Endodermal cell (in vitro differentiated cells): ENCODE data around the gene LRP5. TPM values are rescaled to one million over a fixed set of nuclear protein-coding genes. Genes with fewer than 3 reads are reported as not detected.
"Not testable (repeated sequence)": the region's sequence is repeated elsewhere in the genome, so short reads cannot be mapped to it uniquely, and the experiment has no call there.

Source experiments
- DNase-seq: peaks from one replicate; pipeline ENCODE4 v3.0.0-alpha.2; 2017
- H3K27ac ChIP-seq: 2 replicates; pipeline ENCODE4 v1.5.1; 2013; ENCODE audit warnings: mild to moderate bottlenecking, low read depth, low read length, moderate library complexity
- H3K27me3 ChIP-seq: 2 replicates; pipeline ENCODE4 v1.6.1; 2013; ENCODE audit warnings: mild to moderate bottlenecking, low read length, moderate library complexity; ENCODE audit not compliant: insufficient read depth, control insufficient read depth, poor library complexity, severe bottlenecking
- H3K36me3 ChIP-seq: 2 replicates; pipeline ENCODE4 v1.7.0; 2013; ENCODE audit warnings: mild to moderate bottlenecking, low read length, moderate library complexity; ENCODE audit not compliant: control insufficient read depth, insufficient read depth
- H3K4me1 ChIP-seq: one replicate; pipeline ENCODE4 v1.7.0; 2013; ENCODE audit warnings: low read length; ENCODE audit not compliant: control insufficient read depth, insufficient read depth
- H3K4me3 ChIP-seq: 2 replicates; pipeline ENCODE4 v1.5.1; 2013; ENCODE audit warnings: mild to moderate bottlenecking, low read length, moderate library complexity
- H3K9ac ChIP-seq: 2 replicates; pipeline ENCODE4 v1.6.1; 2013; ENCODE audit warnings: mild to moderate bottlenecking, low read length, moderate library complexity; ENCODE audit not compliant: poor library complexity, severe bottlenecking; ENCODE audit errors: extremely low read depth
- H3K9me3 ChIP-seq: 2 replicates; pipeline ENCODE4 v1.6.1; 2013; ENCODE audit warnings: mild to moderate bottlenecking, low read length, moderate library complexity; ENCODE audit not compliant: control insufficient read depth
- H3K27ac Mint-ChIP-seq: 2 replicates; pipeline ENCODE4 v1.8.0; 2020; ENCODE audit warnings: mixed read lengths
- H3K27me3 Mint-ChIP-seq: 2 replicates; pipeline ENCODE4 v1.8.0; 2021; ENCODE audit warnings: mild to moderate bottlenecking, mixed read lengths; ENCODE audit not compliant: insufficient read depth
- H3K36me3 Mint-ChIP-seq: 2 replicates; pipeline ENCODE4 v1.8.0; 2020; ENCODE audit warnings: low read depth, mixed read lengths
- H3K4me1 Mint-ChIP-seq: 2 replicates; pipeline ENCODE4 v1.8.0; 2020; ENCODE audit warnings: mixed read lengths
- H3K4me3 Mint-ChIP-seq: 2 replicates; pipeline ENCODE4 v1.8.0; 2020; ENCODE audit warnings: mild to moderate bottlenecking, moderate library complexity, mixed read lengths
- H3K9me3 Mint-ChIP-seq: 2 replicates; pipeline ENCODE4 v1.8.0; 2020; ENCODE audit warnings: mild to moderate bottlenecking, mixed read lengths
- WGBS, 2 experiments: methylation state at CpG; one replicate each; pipeline versions ENCODE4 v1.1.5 to v1.1.7; 2013; ENCODE audit warnings: missing lambda C conversion rate in 2 of 2, mixed read lengths in 1 of 2; ENCODE audit not compliant: insufficient coverage in 1 of 2, insufficient read length in 1 of 2; 5-methylcytosine and 5-hydroxymethylcytosine counted together
- total RNA-seq, 2 donors: library from RNA; stranded (reverse); fragmentation: NEBNext Ultra II Directional in 1 of 2; extraction: Animal tissue kit (Norgen Biotek cat#: 25700) in 1 of 2; gene quantifications; 2 replicates in 1 of 2; 3 replicates in 1 of 2; pipeline ENCODE4 v1.2.1, GENCODE V29; 2021
- TF ChIP-seq, protein P1 (sequence below): fragments of 200-600 bp; sonication (generic); conservative IDR thresholded peaks from 2 replicates; pipeline ENCODE4 v1.5.0; 2021; ENCODE audit warnings: antibody characterized with exemption, mild to moderate bottlenecking

LRP5 gene
- total RNA-seq, 2 donors from 2014 or later: 58.2 to 64.1 TPM

DNA sequence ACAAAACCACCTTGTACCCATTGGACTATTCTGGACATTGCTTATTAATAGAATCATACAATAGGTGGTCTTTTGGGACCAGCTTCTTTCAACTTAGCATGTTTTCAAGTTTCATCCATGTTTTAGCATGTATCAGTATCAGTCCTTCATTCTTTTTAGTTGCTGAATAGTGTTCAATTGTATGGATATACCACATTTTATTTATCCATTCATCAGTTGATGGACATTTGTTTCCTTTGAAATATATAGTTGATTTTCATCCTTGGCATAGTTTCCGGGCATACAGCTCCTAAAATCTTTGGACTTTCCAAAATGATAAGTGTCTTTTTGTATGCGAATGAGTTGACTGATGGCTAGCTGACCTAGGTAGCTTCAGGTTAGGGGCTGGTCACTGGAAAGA, 160.4 kb downstream of the LRP5 start:
- TF ChIP-seq, protein P1, sequence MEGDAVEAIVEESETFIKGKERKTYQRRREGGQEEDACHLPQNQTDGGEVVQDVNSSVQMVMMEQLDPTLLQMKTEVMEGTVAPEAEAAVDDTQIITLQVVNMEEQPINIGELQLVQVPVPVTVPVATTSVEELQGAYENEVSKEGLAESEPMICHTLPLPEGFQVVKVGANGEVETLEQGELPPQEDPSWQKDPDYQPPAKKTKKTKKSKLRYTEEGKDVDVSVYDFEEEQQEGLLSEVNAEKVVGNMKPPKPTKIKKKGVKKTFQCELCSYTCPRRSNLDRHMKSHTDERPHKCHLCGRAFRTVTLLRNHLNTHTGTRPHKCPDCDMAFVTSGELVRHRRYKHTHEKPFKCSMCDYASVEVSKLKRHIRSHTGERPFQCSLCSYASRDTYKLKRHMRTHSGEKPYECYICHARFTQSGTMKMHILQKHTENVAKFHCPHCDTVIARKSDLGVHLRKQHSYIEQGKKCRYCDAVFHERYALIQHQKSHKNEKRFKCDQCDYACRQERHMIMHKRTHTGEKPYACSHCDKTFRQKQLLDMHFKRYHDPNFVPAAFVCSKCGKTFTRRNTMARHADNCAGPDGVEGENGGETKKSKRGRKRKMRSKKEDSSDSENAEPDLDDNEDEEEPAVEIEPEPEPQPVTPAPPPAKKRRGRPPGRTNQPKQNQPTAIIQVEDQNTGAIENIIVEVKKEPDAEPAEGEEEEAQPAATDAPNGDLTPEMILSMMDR: no peak

DNA sequence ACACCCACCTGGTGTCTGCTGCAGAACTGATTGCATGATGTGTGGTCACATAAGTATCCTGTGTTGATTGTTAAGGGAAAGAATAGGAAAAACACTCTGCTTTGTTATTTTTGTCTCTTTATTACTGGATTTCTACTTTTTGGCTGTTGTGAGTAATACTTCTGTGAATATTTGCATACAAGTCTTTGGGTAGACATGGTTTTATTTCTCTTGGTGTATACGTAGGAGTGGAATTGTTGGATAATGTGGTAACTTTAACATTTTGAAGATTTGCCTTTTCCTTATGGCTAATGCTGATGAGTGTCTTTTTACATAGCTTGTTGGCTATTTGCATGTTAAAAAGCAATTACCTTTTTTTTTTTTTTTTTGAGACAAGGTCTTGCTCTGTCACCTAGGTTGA, 161.3 kb downstream of the LRP5 start:
- H3K36me3 Mint-ChIP-seq: peaks cover 59% of the 10 kb centered on the region
- Histone ChIP-seq H3K4me3 (no peak overlapping the region), H3K9me3 (peaks cover 41% of the 10 kb centered on the region), H3K9ac (no peak overlapping the region), H3K4me1 (peaks cover 4% of the 10 kb centered on the region), H3K27ac (no peak overlapping the region), H3K27me3 (no peaks in the 10 kb centered on the region), H3K36me3 (peaks cover 46% of the 10 kb centered on the region)
- no peak overlapping the region for H3K4me3 Mint-ChIP-seq
- no peaks in the 10 kb centered on the region for H3K27me3 Mint-ChIP-seq
- DNase-seq: no peak
- no peak overlapping the region for H3K27ac Mint-ChIP-seq
- peaks cover 24% of the 10 kb centered on the region for H3K4me1 Mint-ChIP-seq
- H3K9me3 Mint-ChIP-seq: peaks cover 27% of the 10 kb centered on the region
- WGBS, 2 experiments: 88 to 95% methylated on average over 1 of the region's 1 CpG
- TF ChIP-seq, protein P1: no peak

More for the DNA sequence above, 160.4 kb downstream of the LRP5 start:
- no peaks in the 10 kb centered on the region for H3K27me3 ChIP-seq
- Mint-ChIP-seq H3K36me3 (peaks cover 59% of the 10 kb centered on the region), H3K4me1 (peaks cover 32% of the 10 kb centered on the region), H3K9me3 (peaks cover 27% of the 10 kb centered on the region), H3K4me3 (no peak overlapping the region), H3K27ac (no peak overlapping the region), H3K27me3 (no peaks in the 10 kb centered on the region)
- no peak overlapping the region for H3K4me3 ChIP-seq
- H3K27ac ChIP-seq: no peak overlapping the region
- H3K4me1 ChIP-seq: peaks cover 10% of the 10 kb centered on the region
- DNase-seq: no peak
- WGBS, 2 experiments: 96 to 100% methylated on average over 1 to 2 of the region's 2 CpGs
- H3K9me3 ChIP-seq: peaks cover 33% of the 10 kb centered on the region
- no peak overlapping the region for H3K9ac ChIP-seq
- peaks cover 41% of the 10 kb centered on the region for H3K36me3 ChIP-seq

DNA sequence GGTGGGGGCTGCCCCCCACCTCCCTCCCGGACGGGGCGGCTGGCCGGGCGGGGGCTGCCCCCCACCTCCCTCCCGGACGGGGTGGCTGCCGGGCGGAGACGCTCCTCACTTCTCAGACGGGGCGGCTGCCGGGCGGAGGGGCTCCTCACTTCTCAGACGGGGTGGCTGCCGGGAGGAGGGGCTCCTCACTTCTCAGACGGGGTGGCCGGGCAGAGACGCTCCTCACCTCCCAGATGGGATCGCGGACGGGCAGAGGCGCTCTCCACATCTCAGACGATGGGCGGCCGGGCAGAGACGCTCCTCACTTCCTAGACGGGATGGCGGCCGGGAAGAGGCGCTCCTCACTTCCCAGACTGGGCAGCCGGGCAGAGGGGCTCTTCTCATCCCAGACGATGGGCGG, 163.2 kb downstream of the LRP5 start:
- Mint-ChIP-seq H3K9me3 (peaks cover 32% of the 10 kb centered on the region), H3K36me3 (peaks cover 65% of the 10 kb centered on the region)
- not testable (repeated sequence) for H3K27me3 Mint-ChIP-seq, H3K4me3 ChIP-seq, H3K9ac ChIP-seq, H3K27ac ChIP-seq, H3K4me1 ChIP-seq, H3K4me3 Mint-ChIP-seq, H3K4me1 Mint-ChIP-seq, H3K27ac Mint-ChIP-seq, H3K27me3 ChIP-seq, DNase-seq
- peaks cover 53% of the 10 kb centered on the region for H3K9me3 ChIP-seq
- WGBS, 2 experiments: 95 to 98% methylated on average over 4 to 27 of the region's 34 CpGs
- H3K36me3 ChIP-seq: peaks cover 58% of the 10 kb centered on the region

DNA sequence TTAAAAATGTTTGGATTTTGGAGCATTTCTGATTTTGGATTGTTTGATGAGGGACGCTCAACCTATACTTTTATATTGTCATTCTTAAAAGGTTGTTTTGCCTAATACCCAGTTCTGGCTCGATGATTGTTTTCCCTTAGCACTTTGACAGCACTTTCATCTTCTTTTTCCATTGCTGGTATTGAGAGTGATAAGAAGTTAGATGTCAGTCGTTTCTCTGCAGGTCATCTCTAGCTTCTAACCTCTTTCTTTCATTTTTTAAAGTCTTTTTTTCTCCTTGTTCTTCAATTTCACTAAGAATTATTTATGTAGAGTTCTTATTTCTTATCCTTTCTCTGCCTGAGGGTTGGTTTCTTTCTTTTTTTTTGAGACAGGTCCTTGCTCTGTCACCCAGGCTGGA, 167.0 kb downstream of the LRP5 start:
- peaks cover 49% of the 10 kb centered on the region for H3K36me3 Mint-ChIP-seq
- 100% methylated on average over 1 of the region's 3 CpGs; no CpG with 5 or more reads in 1 of the 2 experiments for WGBS, 2 experiments
- H3K9me3 Mint-ChIP-seq: peaks cover 26% of the 10 kb centered on the region
- H3K4me3 Mint-ChIP-seq: no peak overlapping the region
- Histone ChIP-seq H3K9ac (no peak overlapping the region), H3K27ac (no peak overlapping the region), H3K9me3 (peaks cover 31% of the 10 kb centered on the region), H3K27me3 (no peaks in the 10 kb centered on the region), H3K36me3 (peaks cover 31% of the 10 kb centered on the region), H3K4me3 (no peak overlapping the region), H3K4me1 (no peaks in the 10 kb centered on the region)
- H3K27ac Mint-ChIP-seq: no peak overlapping the region
- peaks cover 13% of the 10 kb centered on the region for H3K4me1 Mint-ChIP-seq
- TF ChIP-seq, protein P1: no peak
- no peak for DNase-seq
- H3K27me3 Mint-ChIP-seq: no peaks in the 10 kb centered on the region
